HCT116 (cell line): ENCODE data around the gene AGAP1.

Source experiments
- CBX3 ChIP-seq: IDR thresholded peaks from 2 replicates; pipeline ENCODE4 v1.6.1; 2012; ENCODE audit warnings: low read depth
- CEBPB ChIP-seq: IDR thresholded peaks from 2 replicates; pipeline ENCODE4 v1.6.1; 2012; ENCODE audit warnings: low read depth
- CTCF ChIP-seq, 3 experiments: fragments of 200-600 bp in 1 of 3; sonication (generic) in 1 of 3; IDR thresholded peaks in 2 of 3; conservative IDR thresholded peaks in 1 of 3; 2 replicates each; pipeline ENCODE4 v1.5.1; 2012 to 2017; ENCODE audit warnings: low read depth in 2 of 3, low read length in 2 of 3, antibody characterized with exemption in 1 of 3, borderline replicate concordance in 1 of 3, control low read depth in 1 of 3, mild to moderate bottlenecking in 1 of 3, mixed read lengths in 1 of 3, mixed run types in 1 of 3, moderate library complexity in 1 of 3; ENCODE audit not compliant: insufficient read depth in 1 of 3
- EGR1 ChIP-seq: IDR thresholded peaks from 2 replicates; pipeline ENCODE4 v1.6.1; 2012; ENCODE audit warnings: low read depth
- EZH2 ChIP-seq: fragments of 200-600 bp; sonication (generic); IDR thresholded peaks from 2 replicates; pipeline ENCODE4 v1.6.1; 2017; ENCODE audit warnings: antibody characterized with exemption, mixed run types
- FOSL1 ChIP-seq: IDR thresholded peaks from 2 replicates; pipeline ENCODE4 v1.6.1; 2012; ENCODE audit warnings: low read depth
- POLR2A ChIP-seq: IDR thresholded peaks from 2 replicates; pipeline ENCODE4 v1.7.0; 2011; ENCODE audit warnings: borderline replicate concordance; ENCODE audit not compliant: insufficient read depth, insufficient read length; ENCODE audit errors: extremely low read depth
- POLR2AphosphoS5 ChIP-seq: IDR thresholded peaks from 2 replicates; pipeline ENCODE4 v1.6.1; 2011; ENCODE audit warnings: mild to moderate bottlenecking, low read depth, low read length, moderate library complexity
- RAD21 ChIP-seq: IDR thresholded peaks from 2 replicates; pipeline ENCODE4 v1.6.1; 2012; ENCODE audit warnings: low read depth, mild to moderate bottlenecking
- SIN3A ChIP-seq: IDR thresholded peaks from 2 replicates; pipeline ENCODE4 v1.6.1; 2012; ENCODE audit warnings: low read depth
- SP1 ChIP-seq: IDR thresholded peaks from 2 replicates; pipeline ENCODE4 v1.6.1; 2012; ENCODE audit warnings: low read depth
- ZFX ChIP-seq: fragments of 450-650 bp; IDR thresholded peaks from 2 replicates; pipeline ENCODE4 v1.6.1; 2017
- TF ChIP-seq, protein P1 (sequence below): IDR thresholded peaks from 2 replicates; pipeline ENCODE4 v1.6.1; 2012
- TF ChIP-seq, protein P2 (sequence below): IDR thresholded peaks from 2 replicates; pipeline ENCODE4 v1.6.1; 2012; ENCODE audit warnings: low read depth

- TF ChIP-seq CTCF (IDR thresholded peaks at IDR 0.05 in 2 of 3, conservative IDR thresholded peaks at IDR 0.05 in 1 of 3; ENCODE audit: borderline replicate concordance in 1 of 3, insufficient read depth in 1 of 3, low read depth in 2 of 3, low read length in 2 of 3) = no peak
- TF ChIP-seq, protein P1, sequence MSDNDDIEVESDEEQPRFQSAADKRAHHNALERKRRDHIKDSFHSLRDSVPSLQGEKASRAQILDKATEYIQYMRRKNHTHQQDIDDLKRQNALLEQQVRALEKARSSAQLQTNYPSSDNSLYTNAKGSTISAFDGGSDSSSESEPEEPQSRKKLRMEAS = no peak
- no peak for TF ChIP-seq POLR2A
- no peak for TF ChIP-seq CBX3
- TF ChIP-seq EZH2 = no peak
- TF ChIP-seq RAD21 = no peak
- no peak for TF ChIP-seq SIN3A
- no peak for TF ChIP-seq EGR1
- no peak for TF ChIP-seq POLR2AphosphoS5
- no peak for TF ChIP-seq SP1
- TF ChIP-seq FOSL1 = no peak
- TF ChIP-seq, protein P2, sequence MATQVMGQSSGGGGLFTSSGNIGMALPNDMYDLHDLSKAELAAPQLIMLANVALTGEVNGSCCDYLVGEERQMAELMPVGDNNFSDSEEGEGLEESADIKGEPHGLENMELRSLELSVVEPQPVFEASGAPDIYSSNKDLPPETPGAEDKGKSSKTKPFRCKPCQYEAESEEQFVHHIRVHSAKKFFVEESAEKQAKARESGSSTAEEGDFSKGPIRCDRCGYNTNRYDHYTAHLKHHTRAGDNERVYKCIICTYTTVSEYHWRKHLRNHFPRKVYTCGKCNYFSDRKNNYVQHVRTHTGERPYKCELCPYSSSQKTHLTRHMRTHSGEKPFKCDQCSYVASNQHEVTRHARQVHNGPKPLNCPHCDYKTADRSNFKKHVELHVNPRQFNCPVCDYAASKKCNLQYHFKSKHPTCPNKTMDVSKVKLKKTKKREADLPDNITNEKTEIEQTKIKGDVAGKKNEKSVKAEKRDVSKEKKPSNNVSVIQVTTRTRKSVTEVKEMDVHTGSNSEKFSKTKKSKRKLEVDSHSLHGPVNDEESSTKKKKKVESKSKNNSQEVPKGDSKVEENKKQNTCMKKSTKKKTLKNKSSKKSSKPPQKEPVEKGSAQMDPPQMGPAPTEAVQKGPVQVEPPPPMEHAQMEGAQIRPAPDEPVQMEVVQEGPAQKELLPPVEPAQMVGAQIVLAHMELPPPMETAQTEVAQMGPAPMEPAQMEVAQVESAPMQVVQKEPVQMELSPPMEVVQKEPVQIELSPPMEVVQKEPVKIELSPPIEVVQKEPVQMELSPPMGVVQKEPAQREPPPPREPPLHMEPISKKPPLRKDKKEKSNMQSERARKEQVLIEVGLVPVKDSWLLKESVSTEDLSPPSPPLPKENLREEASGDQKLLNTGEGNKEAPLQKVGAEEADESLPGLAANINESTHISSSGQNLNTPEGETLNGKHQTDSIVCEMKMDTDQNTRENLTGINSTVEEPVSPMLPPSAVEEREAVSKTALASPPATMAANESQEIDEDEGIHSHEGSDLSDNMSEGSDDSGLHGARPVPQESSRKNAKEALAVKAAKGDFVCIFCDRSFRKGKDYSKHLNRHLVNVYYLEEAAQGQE = no peak
- TF ChIP-seq ZFX = no peak
- no peak for TF ChIP-seq CEBPB
These were observed 594.7 kb downstream of the AGAP1 start for GRCh38 chr2:236088368-236089057.
